ENCODE data around the gene NRP1.
"Not testable (repeated sequence)": the region's sequence is repeated elsewhere in the genome, so short reads cannot be mapped to it uniquely, and the experiment has no call there.

NRP1 gene

DNA sequence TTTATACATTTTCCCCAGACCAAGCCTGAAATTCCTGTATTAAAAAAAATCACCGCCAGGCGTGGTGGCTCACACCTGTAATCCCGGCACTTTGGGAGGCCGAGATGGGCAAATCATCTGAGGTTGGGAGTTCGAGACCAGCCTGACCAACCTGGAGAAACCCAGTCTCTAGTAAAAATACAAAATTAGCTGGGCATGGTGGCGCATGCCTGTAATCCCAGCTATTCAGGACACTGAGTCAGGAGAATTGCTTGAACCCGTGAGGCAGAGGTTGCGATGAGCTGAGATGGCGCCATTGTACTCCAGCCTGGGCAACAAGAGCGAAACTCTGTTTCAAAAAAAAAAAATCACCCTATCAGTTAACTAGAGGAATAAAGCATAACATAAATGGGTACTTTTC is 195.8 kb downstream of the NRP1 start:
- H3K9me3 ChIP-seq (ENCODE audit: insufficient read depth, low read depth, low read length); H2AFZ ChIP-seq (ENCODE audit: insufficient read depth, low read length, poor library complexity); H3K9ac ChIP-seq (ENCODE audit: low read length); H2AK5ac ChIP-seq (ENCODE audit: low read length); H3K4ac ChIP-seq (ENCODE audit: low read depth, low read length); H3K36me3 ChIP-seq (ENCODE audit: control insufficient read depth in 1 of 2, insufficient read depth in 2 of 2, low read length in 2 of 2); H3K79me1 ChIP-seq (ENCODE audit: low read length); H3K23ac ChIP-seq (ENCODE audit: low read length); H4K12ac ChIP-seq (ENCODE audit: low read depth, low read length); H3K18ac ChIP-seq (ENCODE audit: low read length); H3K4me2 ChIP-seq (ENCODE audit: low read length); H3K27me3 ChIP-seq (ENCODE audit: insufficient read depth, low read length); H3K14ac ChIP-seq (ENCODE audit: low read length); H3K79me2 ChIP-seq (ENCODE audit: control insufficient read depth, insufficient read depth, low read length, poor library complexity); H2BK5ac ChIP-seq (ENCODE audit: low read depth, low read length, poor library complexity); H2BK12ac ChIP-seq (ENCODE audit: low read length); H2BK120ac ChIP-seq (ENCODE audit: insufficient read depth, low read length, poor library complexity); H3K27ac ChIP-seq (ENCODE audit: low read depth, low read length); H4K8ac ChIP-seq (ENCODE audit: low read depth, low read length); H3K4me3 ChIP-seq (ENCODE audit: low read depth, low read length); H4K91ac ChIP-seq (ENCODE audit: low read depth, low read length); DNase-seq; H3K4me1 ChIP-seq (ENCODE audit: control insufficient read depth in 1 of 2, insufficient read depth in 2 of 2, low read length in 2 of 2): not testable (repeated sequence)
- no CpG with 5 or more reads among the region's 10 CpGs for WGBS (ENCODE audit: extremely low coverage, insufficient coverage, insufficient read length)

GRCh38 chr10:33137356-33138005 is 197.0 kb downstream of the NRP1 start:
- Histone ChIP-seq H3K4ac (ENCODE audit: low read depth, low read length) (no peak overlapping the region), H2AK5ac (ENCODE audit: low read length) (no peak overlapping the region), H3K79me1 (ENCODE audit: low read length) (no peaks in the 10 kb centered on the region), H4K8ac (ENCODE audit: low read depth, low read length) (no peak overlapping the region), H2BK5ac (ENCODE audit: low read depth, low read length, poor library complexity) (no peak overlapping the region), H3K4me1 (ENCODE audit: control insufficient read depth in 1 of 2, insufficient read depth in 2 of 2, low read length in 2 of 2) (no peaks in the 10 kb centered on the region), H3K36me3 (ENCODE audit: control insufficient read depth in 1 of 2, insufficient read depth in 2 of 2, low read length in 2 of 2) (no peaks in the 10 kb centered on the region), H3K27ac (ENCODE audit: low read depth, low read length) (no peak overlapping the region), H3K14ac (ENCODE audit: low read length) (no peak overlapping the region), H2AFZ (ENCODE audit: insufficient read depth, low read length, poor library complexity) (no peak overlapping the region), H2BK120ac (ENCODE audit: insufficient read depth, low read length, poor library complexity) (no peak overlapping the region), H3K4me3 (ENCODE audit: low read depth, low read length) (no peak overlapping the region), H3K9me3 (ENCODE audit: insufficient read depth, low read depth, low read length) (no peaks in the 10 kb centered on the region), H3K79me2 (ENCODE audit: control insufficient read depth, insufficient read depth, low read length, poor library complexity) (no peaks in the 10 kb centered on the region), H3K23ac (ENCODE audit: low read length) (no peak overlapping the region), H3K18ac (ENCODE audit: low read length) (no peak overlapping the region), H3K27me3 (ENCODE audit: insufficient read depth, low read length) (no peaks in the 10 kb centered on the region), H4K91ac (ENCODE audit: low read depth, low read length) (no peak overlapping the region), H3K4me2 (ENCODE audit: low read length) (no peak overlapping the region), H2BK12ac (ENCODE audit: low read length) (no peak overlapping the region), H3K9ac (ENCODE audit: low read length) (no peak overlapping the region), H4K12ac (ENCODE audit: low read depth, low read length) (no peak overlapping the region)
- DNase-seq = no peak
- WGBS (ENCODE audit: extremely low coverage, insufficient coverage, insufficient read length) = no CpG with 5 or more reads among the region's 12 CpGs

DNA sequence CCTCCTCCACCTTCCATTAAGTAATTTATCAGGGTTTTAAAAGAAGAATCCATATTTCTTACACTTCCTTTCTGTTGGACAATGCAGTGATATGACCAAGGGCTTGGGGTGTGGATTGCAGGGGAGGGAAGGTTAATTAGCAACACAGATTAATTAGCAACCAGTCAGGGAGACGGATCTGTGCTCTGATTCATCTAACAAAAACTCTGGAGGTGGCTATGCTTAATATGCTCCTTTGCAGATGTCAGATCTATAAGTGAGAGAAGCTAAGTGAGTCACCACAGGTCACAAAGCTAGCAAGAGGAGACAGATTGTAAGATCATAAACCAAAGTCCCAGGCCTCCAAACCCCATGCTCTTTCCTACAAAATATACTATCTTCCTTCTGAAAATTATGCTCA is 197.7 kb downstream of the NRP1 start:
- Histone ChIP-seq H3K18ac (ENCODE audit: low read length) (no peak overlapping the region), H3K9me3 (ENCODE audit: insufficient read depth, low read depth, low read length) (no peaks in the 10 kb centered on the region), H2BK12ac (ENCODE audit: low read length) (no peak overlapping the region), H2BK5ac (ENCODE audit: low read depth, low read length, poor library complexity) (no peak overlapping the region), H2AK5ac (ENCODE audit: low read length) (no peak overlapping the region), H3K79me1 (ENCODE audit: low read length) (no peaks in the 10 kb centered on the region), H3K23ac (ENCODE audit: low read length) (no peak overlapping the region), H3K79me2 (ENCODE audit: control insufficient read depth, insufficient read depth, low read length, poor library complexity) (no peaks in the 10 kb centered on the region), H3K4me1 (ENCODE audit: control insufficient read depth in 1 of 2, insufficient read depth in 2 of 2, low read length in 2 of 2) (peaks cover 0 to under 1% of the 10 kb centered on the region in 2 experiments), H3K36me3 (ENCODE audit: control insufficient read depth in 1 of 2, insufficient read depth in 2 of 2, low read length in 2 of 2) (no peaks in the 10 kb centered on the region), H3K27me3 (ENCODE audit: insufficient read depth, low read length) (no peaks in the 10 kb centered on the region), H3K9ac (ENCODE audit: low read length) (no peak overlapping the region), H3K4me2 (ENCODE audit: low read length) (no peak overlapping the region), H4K12ac (ENCODE audit: low read depth, low read length) (no peak overlapping the region), H2BK120ac (ENCODE audit: insufficient read depth, low read length, poor library complexity) (no peak overlapping the region), H4K91ac (ENCODE audit: low read depth, low read length) (no peak overlapping the region), H3K4me3 (ENCODE audit: low read depth, low read length) (no peak overlapping the region), H3K27ac (ENCODE audit: low read depth, low read length) (no peak overlapping the region), H3K14ac (ENCODE audit: low read length) (no peak overlapping the region), H3K4ac (ENCODE audit: low read depth, low read length) (no peak overlapping the region), H4K8ac (ENCODE audit: low read depth, low read length) (no peak overlapping the region), H2AFZ (ENCODE audit: insufficient read depth, low read length, poor library complexity) (no peak overlapping the region)
- peak in 1 of 2 donors; percentile 28 for DNase-seq
- WGBS (ENCODE audit: extremely low coverage, insufficient coverage, insufficient read length) = no CpG with 5 or more reads among the region's 1 CpG

GRCh38 chr10:33136271-33136670 is 198.2 kb downstream of the NRP1 start:
- no peaks in the 10 kb centered on the region for H3K27me3 ChIP-seq (ENCODE audit: insufficient read depth, low read length)
- H3K79me2 ChIP-seq (ENCODE audit: control insufficient read depth, insufficient read depth, low read length, poor library complexity) = no peaks in the 10 kb centered on the region
- no peak for DNase-seq
- H2BK12ac ChIP-seq (ENCODE audit: low read length) = no peak overlapping the region
- no peak overlapping the region for H2AK5ac ChIP-seq (ENCODE audit: low read length)
- no peak overlapping the region for H2BK120ac ChIP-seq (ENCODE audit: insufficient read depth, low read length, poor library complexity)
- no CpG with 5 or more reads among the region's 3 CpGs for WGBS (ENCODE audit: extremely low coverage, insufficient coverage, insufficient read length)
- H2BK5ac ChIP-seq (ENCODE audit: low read depth, low read length, poor library complexity) = no peak overlapping the region
- H3K23ac ChIP-seq (ENCODE audit: low read length) = no peak overlapping the region
- H3K4me1 ChIP-seq (ENCODE audit: control insufficient read depth in 1 of 2, insufficient read depth in 2 of 2, low read length in 2 of 2) = peaks cover 0 to 2% of the 10 kb centered on the region in 2 experiments
- no peak overlapping the region for H3K14ac ChIP-seq (ENCODE audit: low read length)
- H2AFZ ChIP-seq (ENCODE audit: insufficient read depth, low read length, poor library complexity) = no peak overlapping the region
- no peak overlapping the region for H4K8ac ChIP-seq (ENCODE audit: low read depth, low read length)
- no peak overlapping the region for H4K91ac ChIP-seq (ENCODE audit: low read depth, low read length)
- H3K4ac ChIP-seq (ENCODE audit: low read depth, low read length) = no peak overlapping the region
- no peak overlapping the region for H3K27ac ChIP-seq (ENCODE audit: low read depth, low read length)
- H4K12ac ChIP-seq (ENCODE audit: low read depth, low read length) = no peak overlapping the region
- no peaks in the 10 kb centered on the region for H3K36me3 ChIP-seq (ENCODE audit: control insufficient read depth in 1 of 2, insufficient read depth in 2 of 2, low read length in 2 of 2)
- H3K79me1 ChIP-seq (ENCODE audit: low read length) = no peaks in the 10 kb centered on the region
- H3K4me3 ChIP-seq (ENCODE audit: low read depth, low read length) = no peak overlapping the region
- no peaks in the 10 kb centered on the region for H3K9me3 ChIP-seq (ENCODE audit: insufficient read depth, low read depth, low read length)
- no peak overlapping the region for H3K18ac ChIP-seq (ENCODE audit: low read length)
- no peak overlapping the region for H3K4me2 ChIP-seq (ENCODE audit: low read length)
- H3K9ac ChIP-seq (ENCODE audit: low read length) = no peak overlapping the region
